SK-N-SH (cell line): Measurements from ENCODE around the gene KIAA0232. TPM values are rescaled to one million over a fixed set of nuclear protein-coding genes. Genes with fewer than 3 reads are reported as not detected.
"Not testable (repeated sequence)": the region's sequence is repeated elsewhere in the genome, so short reads cannot be mapped to it uniquely, and the experiment has no call there.

Experiments used
- CTCF ChIA-PET: fragments of 300-600, 350-600 bp; formaldehyde crosslinking; extraction: SDS; loops from one replicate; lab custom pipeline; 2021; lab: Yijun Ruan, JAX
- POLR2A ChIA-PET: fragments of 350-600 bp; sonication (Branson Sonifier 250); formaldehyde crosslinking; extraction: SDS; loops from one replicate; lab custom pipeline; 2020; ENCODE audit warnings: antibody characterized with exemption, inconsistent platforms; lab: Yijun Ruan, JAX
- DNase-seq: peaks from one replicate; pipeline ENCODE4 v3.0.0; 2012
- H2AFZ ChIP-seq: fragments of 200-600 bp; sonication (generic); 2 replicates; pipeline ENCODE4 v1.8.1; 2016; ENCODE audit warnings: antibody characterized with exemption, mild to moderate bottlenecking, low read depth
- H3F3A ChIP-seq: fragments of 200-600 bp; sonication (generic); replicated peaks from 2 replicates; pipeline ENCODE3; 2016; ENCODE audit warnings: antibody characterized with exemption, mild to moderate bottlenecking; ENCODE audit not compliant: insufficient read depth
- H3K27ac ChIP-seq, 2 experiments: fragments of 200-500 bp in 1 of 2; fragments of 200-600 bp in 1 of 2; sonication (Bioruptor generic) in 1 of 2; sonication (generic), shearing (Covaris generic) in 1 of 2; 2 replicates each; pipeline versions ENCODE4 v1.5.1 to v1.6.1; 2014 to 2016; ENCODE audit warnings: low read depth in 2 of 2, inconsistent platforms in 1 of 2, low read length in 1 of 2, mild to moderate bottlenecking in 1 of 2, mixed read lengths in 1 of 2
- H3K27me3 ChIP-seq: fragments of 200-600 bp; sonication (generic), shearing (Covaris generic); 2 replicates; pipeline ENCODE4 v1.6.1; 2016; ENCODE audit warnings: mixed run types; ENCODE audit not compliant: insufficient read depth
- H3K36me3 ChIP-seq, 2 experiments: fragments of 200-500 bp in 1 of 2; fragments of 200-600 bp in 1 of 2; sonication (Bioruptor generic) in 1 of 2; sonication (generic) in 1 of 2; replicated peaks in 1 of 2; 2 replicates each; pipeline versions ENCODE3 to v1.5.1; 2014 to 2016; ENCODE audit warnings: low read length in 1 of 2, mild to moderate bottlenecking in 1 of 2; ENCODE audit not compliant: insufficient read depth in 2 of 2, control insufficient read depth in 1 of 2
- H3K4me1 ChIP-seq, 2 experiments: fragments of 200-500 bp in 1 of 2; fragments of 200-600 bp in 1 of 2; sonication (Bioruptor generic) in 1 of 2; sonication (generic), shearing (Covaris generic) in 1 of 2; 2 replicates each; pipeline versions ENCODE4 v1.5.1 to v1.6.1; 2014 to 2016; ENCODE audit warnings: low read depth in 1 of 2, low read length in 1 of 2, mixed run types in 1 of 2; ENCODE audit not compliant: insufficient read depth in 2 of 2, control insufficient read depth in 1 of 2
- H3K4me2 ChIP-seq: fragments of 200-600 bp; sonication (generic), shearing (Covaris generic); 2 replicates; pipeline ENCODE4 v1.6.1; 2017; ENCODE audit warnings: mixed run types
- H3K4me3 ChIP-seq, 2 experiments: fragments of 200-500 bp in 1 of 2; fragments of 200-600 bp in 1 of 2; sonication (Bioruptor generic) in 1 of 2; sonication (generic), shearing (Covaris generic) in 1 of 2; 2 replicates each; pipeline versions ENCODE4 v1.5.1 to v1.8.1; 2014 to 2016; ENCODE audit warnings: low read depth in 2 of 2, inconsistent platforms in 1 of 2, low read length in 1 of 2, mild to moderate bottlenecking in 1 of 2, mixed read lengths in 1 of 2, moderate library complexity in 1 of 2
- H3K79me2 ChIP-seq: fragments of 200-600 bp; sonication (generic); 2 replicates; pipeline ENCODE4 v1.8.1; 2017; ENCODE audit warnings: mild to moderate bottlenecking; ENCODE audit not compliant: insufficient read depth
- H3K9ac ChIP-seq: fragments of 200-600 bp; sonication (generic); 2 replicates; pipeline ENCODE4 v1.6.1; 2017; ENCODE audit warnings: mixed run types
- H3K9me2 ChIP-seq: fragments of 200-600 bp; sonication (generic); 2 replicates; pipeline ENCODE4 v1.6.1; 2017; ENCODE audit warnings: mixed run types
- H3K9me3 ChIP-seq: fragments of 200-600 bp; sonication (generic); 2 replicates; pipeline ENCODE4 v1.6.1; 2017; ENCODE audit warnings: mixed run types, mild to moderate bottlenecking, moderate library complexity
- H4K20me1 ChIP-seq: fragments of 200-600 bp; sonication (generic); 2 replicates; pipeline ENCODE4 v1.6.1; 2017; ENCODE audit warnings: mild to moderate bottlenecking, mixed run types; ENCODE audit not compliant: insufficient read depth
- FOXJ3 ChIP-seq: sonication (generic); formaldehyde crosslinking; IDR thresholded peaks from 2 replicates; pipeline ENCODE4 v1.5.1; 2020; ENCODE audit warnings: mild to moderate bottlenecking, missing genetic modification reagents
- IRF3 ChIP-seq: fragments of 150-350 bp; IDR thresholded peaks from 2 replicates; pipeline ENCODE4 v1.6.1; 2016; ENCODE audit warnings: mild to moderate bottlenecking, low read depth, low read length
- TEAD4 ChIP-seq: IDR thresholded peaks from 2 replicates; pipeline ENCODE4 v1.4.0; 2012; ENCODE audit warnings: mild to moderate bottlenecking, borderline replicate concordance; ENCODE audit not compliant: insufficient read depth
- USF2 ChIP-seq: fragments of 150-350 bp; IDR thresholded peaks from 2 replicates; pipeline ENCODE4 v1.6.1; 2017; ENCODE audit warnings: antibody characterized with exemption, low read length, low read depth, borderline replicate concordance
- WGBS: methylation state at CpG from one replicate; pipeline ENCODE4 v1.1.6; 2017; ENCODE audit warnings: low lambda C conversion rate; 5-methylcytosine and 5-hydroxymethylcytosine counted together
- polyA plus RNA-seq, 3 experiments: library from polyadenylated mRNA; depleted of rRNA; stranded (reverse); fragments of >200 nt; gene quantifications; 2 replicates each; pipeline ENCODE4 v1.2.3, GENCODE V29; 2012
- TF ChIP-seq, protein P1 (sequence below): IDR thresholded peaks from 2 replicates; pipeline ENCODE4; 2012
- TF ChIP-seq, protein P2 (sequence below): IDR thresholded peaks from 2 replicates; pipeline ENCODE4 v1.4.0; 2012; ENCODE audit warnings: low read depth, borderline replicate concordance

The KIAA0232 gene
- polyA plus RNA-seq, 1 of the 3 experiments (the other 2 are of a cell fraction): 5.7 TPM

GRCh38 chr4:6834867-6835266, 52.3 kb downstream of the KIAA0232 start:
- H3K79me2 ChIP-seq: peaks cover 53% of the 10 kb centered on the region
- no peak overlapping the region for H3K9ac ChIP-seq
- H3F3A ChIP-seq: no peaks in the 10 kb centered on the region
- no peaks in the 10 kb centered on the region for H3K9me3 ChIP-seq
- no peak overlapping the region for H3K4me3 ChIP-seq
- H3K27ac ChIP-seq: no peak overlapping the region
- ChIA-PET POLR2A (interaction anchor here (0.6 kb wide), 1 partner anchor 17 kb away, joined by 3 read pairs; no protein-coding TSS in a partner anchor), CTCF (no interaction called here)
- H4K20me1 ChIP-seq: peaks cover 3% of the 10 kb centered on the region
- no peak for TF ChIP-seq TEAD4
- TF ChIP-seq, protein P1, sequence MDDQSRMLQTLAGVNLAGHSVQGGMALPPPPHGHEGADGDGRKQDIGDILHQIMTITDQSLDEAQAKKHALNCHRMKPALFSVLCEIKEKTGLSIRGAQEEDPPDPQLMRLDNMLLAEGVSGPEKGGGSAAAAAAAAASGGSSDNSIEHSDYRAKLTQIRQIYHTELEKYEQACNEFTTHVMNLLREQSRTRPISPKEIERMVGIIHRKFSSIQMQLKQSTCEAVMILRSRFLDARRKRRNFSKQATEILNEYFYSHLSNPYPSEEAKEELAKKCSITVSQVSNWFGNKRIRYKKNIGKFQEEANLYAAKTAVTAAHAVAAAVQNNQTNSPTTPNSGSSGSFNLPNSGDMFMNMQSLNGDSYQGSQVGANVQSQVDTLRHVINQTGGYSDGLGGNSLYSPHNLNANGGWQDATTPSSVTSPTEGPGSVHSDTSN: peak; percentile 60
- no peak overlapping the region for H2AFZ ChIP-seq
- WGBS: 89% methylated on average over 3 of the region's 3 CpGs
- no peaks in the 10 kb centered on the region for H3K27me3 ChIP-seq
- peaks cover 11 to 24% of the 10 kb centered on the region in 2 experiments for H3K36me3 ChIP-seq
- no peak overlapping the region for H3K4me2 ChIP-seq
- H3K9me2 ChIP-seq: no peaks in the 10 kb centered on the region
- DNase-seq: no peak
- peaks cover 0 to under 1% of the 10 kb centered on the region in 2 experiments; a peak in 1 of 4 replicates for H3K4me1 ChIP-seq

DNA sequence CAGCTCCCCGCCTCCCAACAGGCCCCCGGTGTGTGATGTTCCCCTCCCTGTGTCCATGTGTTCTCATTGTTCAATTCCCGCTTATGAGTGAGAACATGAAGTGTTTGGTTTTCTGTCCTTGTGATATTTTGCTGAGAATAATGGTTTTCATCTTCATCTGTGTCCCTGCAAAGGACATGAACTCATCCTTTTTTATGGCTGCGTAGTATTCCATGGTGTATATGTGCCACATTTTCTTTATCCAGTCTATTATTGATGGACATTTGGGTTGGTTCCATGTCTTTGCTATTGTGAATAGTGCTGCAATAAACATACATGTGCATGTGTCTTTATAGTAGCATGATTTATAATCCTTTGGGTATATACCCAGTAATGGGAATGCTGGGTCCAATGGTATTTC, 53.1 kb downstream of the KIAA0232 start:
- POLR2A ChIA-PET, H3K4me2 ChIP-seq, H3K4me1 ChIP-seq, H3F3A ChIP-seq, H3K9me2 ChIP-seq, DNase-seq, H3K9me3 ChIP-seq, CTCF ChIA-PET, H3K9ac ChIP-seq, H2AFZ ChIP-seq, H3K4me3 ChIP-seq, H3K27ac ChIP-seq, H3K27me3 ChIP-seq: not testable (repeated sequence)
- WGBS: 94% methylated on average over 4 of the region's 4 CpGs
- H3K36me3 ChIP-seq: peaks cover 9 to 19% of the 10 kb centered on the region in 2 experiments
- peaks cover 11% of the 10 kb centered on the region for H4K20me1 ChIP-seq
- peaks cover 45% of the 10 kb centered on the region for H3K79me2 ChIP-seq

- DNase-seq, H3K4me1 ChIP-seq, POLR2A ChIA-PET, H3K9me3 ChIP-seq, H3K27me3 ChIP-seq, H3K4me2 ChIP-seq, H2AFZ ChIP-seq, H3F3A ChIP-seq, H3K9ac ChIP-seq, H3K9me2 ChIP-seq, H3K27ac ChIP-seq, H3K4me3 ChIP-seq: not testable (repeated sequence)
- Histone ChIP-seq H4K20me1 (peaks cover 11% of the 10 kb centered on the region), H3K79me2 (peaks cover 49% of the 10 kb centered on the region), H3K36me3 (peaks cover 8 to 28% of the 10 kb centered on the region in 2 experiments)
- 97% methylated on average over 10 of the region's 34 CpGs for WGBS
- CTCF ChIA-PET: interaction anchor here (0.6 kb wide), 1 partner anchor 93 kb away, joined by 3 read pairs; no protein-coding TSS in a partner anchor
Observed at GRCh38 chr4:6837106-6837505, 54.6 kb downstream of the KIAA0232 start.

DNA sequence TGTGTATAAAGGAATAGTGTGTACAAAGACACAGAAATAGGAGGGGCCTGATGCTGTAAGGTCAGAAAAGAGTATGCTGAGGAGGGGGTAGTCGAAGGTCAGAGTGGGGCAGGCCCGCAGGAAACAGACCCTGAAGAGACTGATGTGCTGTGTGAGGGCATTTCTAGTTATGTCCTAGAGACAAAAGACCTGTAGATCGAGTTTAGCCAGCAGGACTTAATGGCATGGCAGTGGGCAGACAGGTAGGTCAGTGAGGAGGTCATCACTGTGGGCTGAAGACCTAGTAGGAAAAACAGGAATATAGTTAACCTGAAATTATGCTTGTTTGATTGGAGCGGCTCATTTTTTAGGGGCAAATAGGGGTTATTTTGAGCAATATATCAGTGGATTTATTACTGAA, 57.1 kb downstream of the KIAA0232 start:
- Histone ChIP-seq H3F3A (no peaks in the 10 kb centered on the region), H4K20me1 (peaks cover 11% of the 10 kb centered on the region), H3K9me2 (no peaks in the 10 kb centered on the region), H3K4me1 (peaks cover 5% of the 10 kb centered on the region in 2 experiments; a peak in 2 of 4 replicates), H3K4me2 (no peak overlapping the region), H3K9ac (no peak overlapping the region), H3K27ac (no peak overlapping the region), H3K4me3 (no peak overlapping the region), H3K36me3 (peaks cover 7 to 25% of the 10 kb centered on the region in 2 experiments), H3K9me3 (no peaks in the 10 kb centered on the region), H2AFZ (no peak overlapping the region), H3K27me3 (no peaks in the 10 kb centered on the region), H3K79me2 (peaks cover 55% of the 10 kb centered on the region)
- POLR2A ChIA-PET: no interaction called here
- whole genome bisulfite sequencing: 93% methylated on average over 4 of the region's 4 CpGs
- DNase-seq: no peak
- CTCF ChIA-PET: interaction anchor here (1.4 to 1.7 kb wide), 2 partner anchors 10 to 12 kb away, joined by 4 read pairs; no protein-coding TSS in a partner anchor
- TF ChIP-seq, protein P2, sequence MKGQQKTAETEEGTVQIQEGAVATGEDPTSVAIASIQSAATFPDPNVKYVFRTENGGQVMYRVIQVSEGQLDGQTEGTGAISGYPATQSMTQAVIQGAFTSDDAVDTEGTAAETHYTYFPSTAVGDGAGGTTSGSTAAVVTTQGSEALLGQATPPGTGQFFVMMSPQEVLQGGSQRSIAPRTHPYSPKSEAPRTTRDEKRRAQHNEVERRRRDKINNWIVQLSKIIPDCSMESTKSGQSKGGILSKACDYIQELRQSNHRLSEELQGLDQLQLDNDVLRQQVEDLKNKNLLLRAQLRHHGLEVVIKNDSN: no peak
- no peak for TF ChIP-seq USF2
- TF ChIP-seq FOXJ3 (CRISPR knock-in tag): no peak
- TF ChIP-seq IRF3: no peak
